Measurements from ENCODE around the gene PJVK. TPM values are rescaled to one million over a fixed set of nuclear protein-coding genes. Genes with fewer than 3 reads are reported as not detected.

Gene PJVK
- polyA plus RNA-seq, 3 donors = 1.4 TPM; not detected in 2

DNA sequence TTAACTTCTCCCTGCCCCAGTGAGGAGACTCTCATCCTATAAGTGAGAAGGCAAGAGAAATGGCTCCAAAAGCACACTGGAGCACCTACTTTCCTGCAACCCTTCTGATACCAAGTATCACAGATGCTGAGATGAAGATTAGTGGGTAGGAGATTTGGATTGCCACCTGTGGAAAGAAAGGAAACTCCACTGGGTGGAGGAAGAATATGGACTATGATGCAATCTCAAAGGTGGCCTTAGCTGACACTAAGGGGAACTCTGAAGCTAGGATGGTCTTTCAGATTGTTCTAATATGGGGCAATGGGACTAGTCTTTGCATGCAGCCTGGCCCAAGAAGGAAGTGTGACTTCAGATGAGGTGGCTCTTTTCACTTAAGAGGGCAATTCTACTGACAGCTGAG, 21.8 kb upstream of the PJVK start:
- TF ChIP-seq CTCF (IDR thresholded peaks at IDR 0.05) = no peak
- peaks cover 0 to 2% of the 10 kb centered on the region in 2 donors for H3K27me3 ChIP-seq (ENCODE audit: control insufficient read depth in 2 of 2, insufficient read depth in 2 of 2, low read length in 2 of 2)
- H3K36me3 ChIP-seq (replicated peaks in 1 of 2; ENCODE audit: control insufficient read depth in 1 of 2, insufficient read depth in 2 of 2, low read length in 2 of 2) = peaks cover 32 to 77% of the 10 kb centered on the region in 2 donors
- Mint-ChIP-seq H3K27ac (peak overlapping the region in 4 of 7 donors; percentile 33 to 83 (median 57)), H3K4me1 (no peaks in the 10 kb centered on the region), H3K9me3 (peaks cover 2 to 11% (median 7%) of the 10 kb centered on the region in 7 donors), H3K27me3 (ENCODE audit: low read depth in 3 of 3) (no peaks in the 10 kb centered on the region), H3K4me3 (no peak overlapping the region), H3K36me3 (peaks cover 61 to 83% of the 10 kb centered on the region in 2 donors)
- H2AFZ ChIP-seq (ENCODE audit: insufficient read depth, low read depth, low read length, poor library complexity, severe bottlenecking) = no peak overlapping the region
- no peaks in the 10 kb centered on the region for H3K4me1 ChIP-seq (ENCODE audit: control insufficient read depth in 1 of 2, insufficient read depth in 2 of 2, low read length in 2 of 2)
- DNase-seq = peak in 1 of 3 donors; percentile 41
- peaks cover 8% of the 10 kb centered on the region for H3K79me2 ChIP-seq (ENCODE audit: insufficient read depth, low read length)
- H3K4me3 ChIP-seq (replicated peaks in 1 of 3; ENCODE audit: low read depth in 2 of 3, low read length in 3 of 3) = no peak overlapping the region
- intact Hi-C loops (cut with micrococcal nuclease) = no loop called here
- H3K27ac ChIP-seq (ENCODE audit: low read depth in 1 of 2, low read length in 2 of 2) = no peak overlapping the region
- no peak overlapping the region for H3K4me2 ChIP-seq (replicated peaks; ENCODE audit: extremely low read depth, low read length, poor library complexity, severe bottlenecking)
- no peak overlapping the region for H3K9ac ChIP-seq (ENCODE audit: insufficient read depth, low read length, poor library complexity, severe bottlenecking)
- H4K20me1 ChIP-seq (ENCODE audit: insufficient read depth, low read length) = no peaks in the 10 kb centered on the region
- H3K9me3 ChIP-seq (replicated peaks in 1 of 2; ENCODE audit: control insufficient read depth in 1 of 2, insufficient read depth in 1 of 2, low read length in 2 of 2) = no peaks in the 10 kb centered on the region

DNA sequence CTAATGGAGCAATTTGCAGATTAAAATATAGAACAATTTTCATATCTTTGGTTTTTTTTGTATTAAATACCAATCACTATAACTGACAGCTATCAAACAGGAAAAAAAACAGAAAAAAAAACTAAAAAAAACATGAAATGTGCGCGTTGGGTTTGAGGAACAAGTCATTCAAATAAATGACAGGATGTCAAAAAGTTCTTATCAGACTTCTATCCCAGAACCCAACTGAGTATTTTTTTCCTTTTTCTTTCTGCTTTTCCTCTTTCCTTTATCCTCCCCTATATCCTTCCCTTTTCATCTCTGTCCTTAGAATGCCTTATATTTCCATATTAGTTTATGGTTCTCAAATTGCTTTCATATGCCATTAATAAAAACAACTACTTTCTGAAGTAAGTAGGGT, 14.5 kb upstream of the PJVK start:
- no peaks in the 10 kb centered on the region for H3K4me1 Mint-ChIP-seq
- H3K36me3 ChIP-seq (replicated peaks in 1 of 2; ENCODE audit: control insufficient read depth in 1 of 2, insufficient read depth in 2 of 2, low read length in 2 of 2) = peaks cover 81 to 98% of the 10 kb centered on the region in 2 donors
- H2AFZ ChIP-seq (ENCODE audit: insufficient read depth, low read depth, low read length, poor library complexity, severe bottlenecking) = no peak overlapping the region
- no peak overlapping the region for H3K4me3 Mint-ChIP-seq
- intact Hi-C loops (cut with micrococcal nuclease) = no loop called here
- H3K4me3 ChIP-seq (replicated peaks in 1 of 3; ENCODE audit: low read depth in 2 of 3, low read length in 3 of 3) = no peak overlapping the region
- no peak overlapping the region for H3K27ac Mint-ChIP-seq
- H3K9me3 ChIP-seq (replicated peaks in 1 of 2; ENCODE audit: control insufficient read depth in 1 of 2, insufficient read depth in 1 of 2, low read length in 2 of 2) = no peaks in the 10 kb centered on the region
- peaks cover 70 to 73% of the 10 kb centered on the region in 2 donors for H3K36me3 Mint-ChIP-seq
- H3K27ac ChIP-seq (ENCODE audit: low read depth in 1 of 2, low read length in 2 of 2) = no peak overlapping the region
- TF ChIP-seq CTCF (IDR thresholded peaks at IDR 0.05) = no peak
- H4K20me1 ChIP-seq (ENCODE audit: insufficient read depth, low read length) = no peaks in the 10 kb centered on the region
- H3K4me1 ChIP-seq (ENCODE audit: control insufficient read depth in 1 of 2, insufficient read depth in 2 of 2, low read length in 2 of 2) = no peaks in the 10 kb centered on the region
- no peaks in the 10 kb centered on the region for H3K27me3 Mint-ChIP-seq (ENCODE audit: low read depth in 3 of 3)
- no CpG with 5 or more reads among the region's 2 CpGs for WGBS (ENCODE audit: insufficient coverage)
- H3K4me2 ChIP-seq (replicated peaks; ENCODE audit: extremely low read depth, low read length, poor library complexity, severe bottlenecking) = no peak overlapping the region
- peaks cover 0 to under 1% of the 10 kb centered on the region in 2 donors for H3K27me3 ChIP-seq (ENCODE audit: control insufficient read depth in 2 of 2, insufficient read depth in 2 of 2, low read length in 2 of 2)
- DNase-seq = no peak
- H3K9ac ChIP-seq (ENCODE audit: insufficient read depth, low read length, poor library complexity, severe bottlenecking) = no peak overlapping the region
- H3K9me3 Mint-ChIP-seq = no peaks in the 10 kb centered on the region
- no peaks in the 10 kb centered on the region for H3K79me2 ChIP-seq (ENCODE audit: insufficient read depth, low read length)
